ENCODE results near the gene CHMP4B. TPM values are rescaled to one million over a fixed set of nuclear protein-coding genes. Genes with fewer than 3 reads are reported as not detected.

The CHMP4B gene
- total RNA-seq, 3 donors from 2014 or later (not counting 1 experiment from before 2014, with no cell fraction given), result 63.7 to 74.0 (median 70.0) TPM

DNA sequence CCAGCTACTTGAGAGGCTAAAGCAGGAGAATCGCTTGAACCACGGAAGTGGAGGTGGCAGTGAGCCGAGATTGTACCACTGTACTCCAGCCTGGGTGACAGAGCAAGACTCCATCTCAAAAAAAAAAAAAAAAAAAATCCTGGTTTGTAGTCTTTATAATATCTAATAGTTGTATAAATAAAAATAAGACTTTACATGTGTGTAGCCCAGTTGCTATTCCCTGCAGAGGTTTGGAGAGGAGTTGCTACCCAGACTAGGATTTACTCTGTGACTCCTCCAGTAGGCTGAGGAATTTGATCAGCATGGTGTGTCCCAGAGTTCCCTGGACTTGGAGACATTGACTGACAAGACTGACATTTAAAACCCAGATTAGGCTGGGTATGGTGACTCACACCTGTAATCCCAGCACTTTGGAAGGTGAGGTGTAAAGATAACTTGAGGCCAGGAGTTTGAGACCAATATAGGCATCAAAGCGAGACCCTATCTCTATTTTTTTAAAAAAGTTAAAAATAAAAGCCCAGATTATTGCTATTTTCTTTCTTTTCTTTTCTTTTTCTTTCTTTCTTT is 10.2 kb downstream of the CHMP4B start:
- Mint-ChIP-seq H3K27me3 (ENCODE audit: low read depth in 2 of 2) (no peaks in the 10 kb centered on the region), H3K27ac (no peak overlapping the region)
- TF ChIP-seq, protein P1, sequence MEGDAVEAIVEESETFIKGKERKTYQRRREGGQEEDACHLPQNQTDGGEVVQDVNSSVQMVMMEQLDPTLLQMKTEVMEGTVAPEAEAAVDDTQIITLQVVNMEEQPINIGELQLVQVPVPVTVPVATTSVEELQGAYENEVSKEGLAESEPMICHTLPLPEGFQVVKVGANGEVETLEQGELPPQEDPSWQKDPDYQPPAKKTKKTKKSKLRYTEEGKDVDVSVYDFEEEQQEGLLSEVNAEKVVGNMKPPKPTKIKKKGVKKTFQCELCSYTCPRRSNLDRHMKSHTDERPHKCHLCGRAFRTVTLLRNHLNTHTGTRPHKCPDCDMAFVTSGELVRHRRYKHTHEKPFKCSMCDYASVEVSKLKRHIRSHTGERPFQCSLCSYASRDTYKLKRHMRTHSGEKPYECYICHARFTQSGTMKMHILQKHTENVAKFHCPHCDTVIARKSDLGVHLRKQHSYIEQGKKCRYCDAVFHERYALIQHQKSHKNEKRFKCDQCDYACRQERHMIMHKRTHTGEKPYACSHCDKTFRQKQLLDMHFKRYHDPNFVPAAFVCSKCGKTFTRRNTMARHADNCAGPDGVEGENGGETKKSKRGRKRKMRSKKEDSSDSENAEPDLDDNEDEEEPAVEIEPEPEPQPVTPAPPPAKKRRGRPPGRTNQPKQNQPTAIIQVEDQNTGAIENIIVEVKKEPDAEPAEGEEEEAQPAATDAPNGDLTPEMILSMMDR (IDR thresholded peaks at IDR 0.05), result no peak

DNA sequence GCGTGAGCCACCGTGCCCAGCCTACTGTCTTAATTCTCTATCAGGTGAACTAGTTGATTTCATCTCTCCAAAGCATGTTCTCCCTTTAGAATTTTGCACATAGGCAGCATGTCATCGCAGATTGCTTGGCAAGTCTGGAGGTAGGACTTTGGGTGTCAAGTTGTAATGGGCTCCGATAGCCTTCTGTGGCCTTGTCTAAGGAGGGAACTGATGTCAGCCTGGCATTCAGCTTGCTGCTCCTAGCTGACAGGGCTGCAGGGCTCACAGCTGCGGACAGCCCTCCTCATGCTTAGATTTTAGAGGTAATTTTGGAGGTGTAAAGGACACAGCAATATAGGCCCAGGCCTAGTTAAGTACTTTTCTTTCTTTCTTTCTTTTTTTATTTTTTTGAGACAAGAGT is 11.3 kb downstream of the CHMP4B start:
- Mint-ChIP-seq H3K4me1 (peaks cover 66 to 69% of the 10 kb centered on the region in 2 donors), H3K27ac (no peak overlapping the region), H3K9me3 (no peaks in the 10 kb centered on the region), H3K36me3 (no peaks in the 10 kb centered on the region), H3K4me3 (no peak overlapping the region), H3K27me3 (ENCODE audit: low read depth in 2 of 2) (no peaks in the 10 kb centered on the region)
- H3K27ac ChIP-seq (ENCODE audit: low read length), result no peak overlapping the region
- DNase-seq, result no peak
- no peaks in the 10 kb centered on the region for H3K36me3 ChIP-seq (ENCODE audit: control insufficient read depth, insufficient read depth, low read length)
- 99% methylated on average over 5 of the region's 5 CpGs for WGBS (ENCODE audit: insufficient coverage)
- ATAC-seq, result no peak
- TF ChIP-seq, protein P1 (IDR thresholded peaks at IDR 0.05), result no peak
- H3K4me1 ChIP-seq (ENCODE audit: control insufficient read depth, insufficient read depth, low read length), result peaks cover 18% of the 10 kb centered on the region
- no peaks in the 10 kb centered on the region for H3K9me3 ChIP-seq (ENCODE audit: control insufficient read depth, insufficient read depth, low read length)
- no peak overlapping the region for H3K4me3 ChIP-seq (ENCODE audit: low read length)
- H3K27me3 ChIP-seq (ENCODE audit: control insufficient read depth, insufficient read depth, low read length), result no peaks in the 10 kb centered on the region
- intact Hi-C loops (cut with micrococcal nuclease), result no loop called here

More for the DNA sequence above, 10.2 kb downstream of the CHMP4B start:
- Mint-ChIP-seq H3K4me3 (no peak overlapping the region), H3K36me3 (no peaks in the 10 kb centered on the region), H3K9me3 (no peaks in the 10 kb centered on the region), H3K4me1 (peaks cover 60 to 69% of the 10 kb centered on the region in 2 donors)
- Histone ChIP-seq H3K4me1 (ENCODE audit: control insufficient read depth, insufficient read depth, low read length) (peaks cover 15% of the 10 kb centered on the region), H3K4me3 (ENCODE audit: low read length) (no peak overlapping the region), H3K27ac (ENCODE audit: low read length) (no peak overlapping the region), H3K9me3 (ENCODE audit: control insufficient read depth, insufficient read depth, low read length) (no peaks in the 10 kb centered on the region), H3K36me3 (ENCODE audit: control insufficient read depth, insufficient read depth, low read length) (no peaks in the 10 kb centered on the region), H3K27me3 (ENCODE audit: control insufficient read depth, insufficient read depth, low read length) (no peaks in the 10 kb centered on the region)
- DNase-seq, result no peak
- intact Hi-C loops (cut with micrococcal nuclease), result no loop called here
- ATAC-seq, result no peak
- WGBS (ENCODE audit: insufficient coverage), result 55% methylated on average over 3 of the region's 4 CpGs

DNA sequence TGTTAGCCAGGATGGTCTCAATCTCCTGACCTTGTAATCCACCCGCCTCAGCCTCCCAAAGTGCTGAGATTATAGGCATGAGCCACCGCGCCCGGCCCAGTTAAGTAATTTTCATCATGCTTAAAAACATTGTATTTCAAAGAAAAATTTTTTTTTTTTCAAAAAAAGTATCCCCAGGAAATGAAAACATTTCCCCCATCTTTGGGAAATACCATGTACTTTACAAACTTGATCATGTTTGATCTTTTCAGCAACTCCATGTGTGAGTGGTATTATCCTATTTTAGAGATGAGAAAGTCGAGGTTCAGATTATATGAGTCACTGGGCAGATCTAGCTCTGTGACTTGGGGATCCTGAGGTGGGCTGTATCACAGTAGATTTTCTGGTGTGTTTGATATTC is 11.8 kb downstream of the CHMP4B start:
- Mint-ChIP-seq H3K4me3 (no peak overlapping the region), H3K27me3 (ENCODE audit: low read depth in 2 of 2) (no peaks in the 10 kb centered on the region), H3K9me3 (no peaks in the 10 kb centered on the region), H3K4me1 (peaks cover 66 to 69% of the 10 kb centered on the region in 2 donors), H3K36me3 (no peaks in the 10 kb centered on the region), H3K27ac (no peak overlapping the region)
- DNase-seq (no peak), ATAC-seq (no peak)
- Histone ChIP-seq H3K27ac (ENCODE audit: low read length) (no peak overlapping the region), H3K4me3 (ENCODE audit: low read length) (no peak overlapping the region), H3K9me3 (ENCODE audit: control insufficient read depth, insufficient read depth, low read length) (no peaks in the 10 kb centered on the region), H3K36me3 (ENCODE audit: control insufficient read depth, insufficient read depth, low read length) (no peaks in the 10 kb centered on the region), H3K27me3 (ENCODE audit: control insufficient read depth, insufficient read depth, low read length) (no peaks in the 10 kb centered on the region), H3K4me1 (ENCODE audit: control insufficient read depth, insufficient read depth, low read length) (peaks cover 22% of the 10 kb centered on the region)
- intact Hi-C loops (cut with micrococcal nuclease), result no loop called here
- 92% methylated on average over 5 of the region's 5 CpGs for WGBS (ENCODE audit: insufficient coverage)
- TF ChIP-seq, protein P1 (IDR thresholded peaks at IDR 0.05), result no peak

DNA sequence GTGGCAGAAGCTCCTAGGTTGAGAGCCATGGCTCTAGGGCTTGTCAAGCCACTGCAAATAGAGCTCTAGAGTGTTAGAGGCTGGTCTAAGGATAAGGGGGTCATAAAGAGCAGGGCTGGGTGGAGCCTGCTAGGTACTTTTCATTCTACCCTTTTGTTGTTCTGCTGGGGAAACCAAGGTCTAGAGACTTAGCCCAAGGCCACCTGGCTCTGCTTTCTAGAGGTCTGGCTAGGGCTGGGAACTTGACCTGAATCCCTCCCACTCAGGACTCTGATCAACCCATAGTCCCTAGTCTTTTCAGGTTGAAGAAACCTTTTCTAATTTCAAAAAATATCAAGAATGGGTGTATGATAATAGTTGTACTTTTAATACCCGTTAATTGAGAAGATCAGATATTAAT is 13.7 kb downstream of the CHMP4B start:
- H3K27ac Mint-ChIP-seq, result peak overlapping the region in 1 of 2 donors; percentile 69

More for the DNA sequence above, 13.7 kb downstream of the CHMP4B start:
- Mint-ChIP-seq H3K9me3 (no peaks in the 10 kb centered on the region), H3K4me1 (peaks cover 67% of the 10 kb centered on the region in 2 donors), H3K27me3 (ENCODE audit: low read depth in 2 of 2) (no peaks in the 10 kb centered on the region), H3K36me3 (no peaks in the 10 kb centered on the region), H3K4me3 (no peak overlapping the region)
- H3K27ac ChIP-seq (ENCODE audit: low read length), result no peak overlapping the region
- WGBS (ENCODE audit: insufficient coverage), result no CpG with 5 or more reads among the region's 1 CpG
- intact Hi-C loops (cut with micrococcal nuclease), result no loop called here
- no peaks in the 10 kb centered on the region for H3K27me3 ChIP-seq (ENCODE audit: control insufficient read depth, insufficient read depth, low read length)
- TF ChIP-seq, protein P1 (IDR thresholded peaks at IDR 0.05), result no peak
- no peaks in the 10 kb centered on the region for H3K9me3 ChIP-seq (ENCODE audit: control insufficient read depth, insufficient read depth, low read length)
- H3K36me3 ChIP-seq (ENCODE audit: control insufficient read depth, insufficient read depth, low read length), result no peaks in the 10 kb centered on the region
- peaks cover 13% of the 10 kb centered on the region for H3K4me1 ChIP-seq (ENCODE audit: control insufficient read depth, insufficient read depth, low read length)
- H3K4me3 ChIP-seq (ENCODE audit: low read length), result no peak overlapping the region
- DNase-seq (no peak), ATAC-seq (no peak)
